NT2/D1 (cell line): ENCODE results near the gene C8G.

Source experiments
- SUZ12 ChIP-seq: IDR thresholded peaks from 2 replicates; pipeline ENCODE4 v1.6.1; 2011; ENCODE audit not compliant: insufficient read length, insufficient read depth; ENCODE audit errors: extremely low read depth
- YY1 ChIP-seq: IDR thresholded peaks from 2 replicates; pipeline ENCODE4 v1.6.1; 2011; ENCODE audit not compliant: insufficient read length, insufficient read depth
- ZNF274 ChIP-seq: IDR thresholded peaks from 2 replicates; pipeline ENCODE4 v1.6.1; 2011; ENCODE audit warnings: mild to moderate bottlenecking, low read depth, low read length

GRCh38 chr9:136965771-136966484 lies 20.9 kb downstream of the C8G start:
- no peak for TF ChIP-seq YY1
- no peak for TF ChIP-seq ZNF274
- TF ChIP-seq SUZ12 = no peak
